Endothelial cell (in vitro differentiated cells): ENCODE data around the gene PLA2G5. TPM values are rescaled to one million over a fixed set of nuclear protein-coding genes. Genes with fewer than 3 reads are reported as not detected.

Experiments used
- DNase-seq: peaks from one replicate; pipeline ENCODE4 v3.0.0; 2021; ENCODE audit warnings: low spot score
- H3K27ac Mint-ChIP-seq: one replicate; pipeline ENCODE4 v1.8.0; 2021; ENCODE audit warnings: mixed read lengths, inconsistent platforms; ENCODE audit not compliant: unreplicated experiment
- H3K27me3 Mint-ChIP-seq: one replicate; pipeline ENCODE4 v1.8.0; 2021; ENCODE audit warnings: mild to moderate bottlenecking, moderate library complexity, mixed read lengths, inconsistent platforms; ENCODE audit not compliant: unreplicated experiment
- H3K36me3 Mint-ChIP-seq: one replicate; pipeline ENCODE4 v1.8.0; 2021; ENCODE audit warnings: mild to moderate bottlenecking, low read depth, mixed read lengths, inconsistent platforms; ENCODE audit not compliant: unreplicated experiment
- H3K4me1 Mint-ChIP-seq: one replicate; pipeline ENCODE4 v1.8.0; 2021; ENCODE audit warnings: mild to moderate bottlenecking, mixed read lengths, inconsistent platforms; ENCODE audit not compliant: unreplicated experiment
- H3K4me3 Mint-ChIP-seq: one replicate; pipeline ENCODE4 v1.8.0; 2021; ENCODE audit warnings: mild to moderate bottlenecking, mixed read lengths, inconsistent platforms; ENCODE audit not compliant: unreplicated experiment
- H3K9me3 Mint-ChIP-seq: one replicate; pipeline ENCODE4 v1.8.0; 2021; ENCODE audit warnings: mixed read lengths, inconsistent platforms; ENCODE audit not compliant: unreplicated experiment
- total RNA-seq: library from RNA; stranded (reverse); fragmentation: NEBNext Ultra II Directional; extraction: Animal tissue kit (Norgen Biotek cat#: 25700); gene quantifications from one replicate; pipeline ENCODE4 v1.2.1, GENCODE V29; 2021; ENCODE audit not compliant: unreplicated experiment
- TF ChIP-seq, protein P1 (sequence below): fragments of 200-600 bp; sonication (generic); IDR thresholded peaks from one replicate; pipeline ENCODE4 v1.5.0; 2021; ENCODE audit warnings: antibody characterized with exemption; ENCODE audit not compliant: unreplicated experiment

PLA2G5 gene
- total RNA-seq, 1 donor from 2014 or later, result 0.77 TPM

GRCh38 chr1:20076223-20076622 is 6.2 kb downstream of the PLA2G5 start:
- H3K27ac Mint-ChIP-seq, result no peak overlapping the region
- no peaks in the 10 kb centered on the region for H3K9me3 Mint-ChIP-seq
- TF ChIP-seq, protein P1, sequence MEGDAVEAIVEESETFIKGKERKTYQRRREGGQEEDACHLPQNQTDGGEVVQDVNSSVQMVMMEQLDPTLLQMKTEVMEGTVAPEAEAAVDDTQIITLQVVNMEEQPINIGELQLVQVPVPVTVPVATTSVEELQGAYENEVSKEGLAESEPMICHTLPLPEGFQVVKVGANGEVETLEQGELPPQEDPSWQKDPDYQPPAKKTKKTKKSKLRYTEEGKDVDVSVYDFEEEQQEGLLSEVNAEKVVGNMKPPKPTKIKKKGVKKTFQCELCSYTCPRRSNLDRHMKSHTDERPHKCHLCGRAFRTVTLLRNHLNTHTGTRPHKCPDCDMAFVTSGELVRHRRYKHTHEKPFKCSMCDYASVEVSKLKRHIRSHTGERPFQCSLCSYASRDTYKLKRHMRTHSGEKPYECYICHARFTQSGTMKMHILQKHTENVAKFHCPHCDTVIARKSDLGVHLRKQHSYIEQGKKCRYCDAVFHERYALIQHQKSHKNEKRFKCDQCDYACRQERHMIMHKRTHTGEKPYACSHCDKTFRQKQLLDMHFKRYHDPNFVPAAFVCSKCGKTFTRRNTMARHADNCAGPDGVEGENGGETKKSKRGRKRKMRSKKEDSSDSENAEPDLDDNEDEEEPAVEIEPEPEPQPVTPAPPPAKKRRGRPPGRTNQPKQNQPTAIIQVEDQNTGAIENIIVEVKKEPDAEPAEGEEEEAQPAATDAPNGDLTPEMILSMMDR, result no peak
- DNase-seq, result no peak
- peaks cover 14% of the 10 kb centered on the region for H3K4me1 Mint-ChIP-seq
- no peak overlapping the region for H3K4me3 Mint-ChIP-seq
- H3K27me3 Mint-ChIP-seq, result peaks cover 9% of the 10 kb centered on the region
- H3K36me3 Mint-ChIP-seq, result no peaks in the 10 kb centered on the region

- peaks cover 18% of the 10 kb centered on the region for H3K4me1 Mint-ChIP-seq
- peaks cover 8% of the 10 kb centered on the region for H3K27me3 Mint-ChIP-seq
- TF ChIP-seq, protein P1, result no peak
- DNase-seq, result no peak
- H3K9me3 Mint-ChIP-seq, result no peaks in the 10 kb centered on the region
- H3K36me3 Mint-ChIP-seq, result no peaks in the 10 kb centered on the region
- no peak overlapping the region for H3K27ac Mint-ChIP-seq
- no peak overlapping the region for H3K4me3 Mint-ChIP-seq
These were observed 6.9 kb downstream of the PLA2G5 start for GRCh38 chr1:20076710-20077461.

DNA sequence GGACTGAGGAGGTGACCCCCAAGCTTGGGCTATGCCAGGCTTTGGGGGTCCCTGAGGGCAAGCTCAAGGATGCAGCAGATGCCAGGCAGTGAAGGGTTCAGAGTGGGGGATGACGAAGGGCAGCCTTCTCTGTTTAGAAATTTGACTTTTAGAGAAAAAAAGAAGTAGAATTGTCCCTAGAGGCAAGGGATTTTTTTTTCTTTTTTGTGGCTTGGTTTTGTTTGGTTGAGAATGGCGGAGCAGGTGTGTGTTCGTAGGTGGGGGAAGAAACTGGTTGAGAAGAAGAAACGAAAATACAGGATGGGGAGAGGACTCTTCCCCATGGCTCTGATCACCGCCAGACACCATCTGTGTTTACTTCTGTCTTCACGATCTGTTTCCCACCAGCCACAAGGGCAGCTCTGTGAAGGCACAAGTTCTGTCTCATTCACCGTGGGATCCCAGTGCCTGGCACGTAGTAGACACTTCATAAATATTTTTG is 8.2 kb downstream of the PLA2G5 start:
- Mint-ChIP-seq H3K9me3 (no peaks in the 10 kb centered on the region), H3K27ac (no peak overlapping the region), H3K36me3 (no peaks in the 10 kb centered on the region), H3K27me3 (peaks cover 7% of the 10 kb centered on the region), H3K4me3 (no peak overlapping the region), H3K4me1 (peaks cover 18% of the 10 kb centered on the region)
- DNase-seq, result no peak
- TF ChIP-seq, protein P1, result no peak

- Mint-ChIP-seq H3K4me3 (no peak overlapping the region), H3K27ac (no peak overlapping the region), H3K27me3 (peaks cover 7% of the 10 kb centered on the region), H3K9me3 (no peaks in the 10 kb centered on the region), H3K36me3 (no peaks in the 10 kb centered on the region), H3K4me1 (peaks cover 18% of the 10 kb centered on the region)
- TF ChIP-seq, protein P1, result no peak
- no peak for DNase-seq
These were observed 8.7 kb downstream of the PLA2G5 start for GRCh38 chr1:20078711-20079110.

DNA sequence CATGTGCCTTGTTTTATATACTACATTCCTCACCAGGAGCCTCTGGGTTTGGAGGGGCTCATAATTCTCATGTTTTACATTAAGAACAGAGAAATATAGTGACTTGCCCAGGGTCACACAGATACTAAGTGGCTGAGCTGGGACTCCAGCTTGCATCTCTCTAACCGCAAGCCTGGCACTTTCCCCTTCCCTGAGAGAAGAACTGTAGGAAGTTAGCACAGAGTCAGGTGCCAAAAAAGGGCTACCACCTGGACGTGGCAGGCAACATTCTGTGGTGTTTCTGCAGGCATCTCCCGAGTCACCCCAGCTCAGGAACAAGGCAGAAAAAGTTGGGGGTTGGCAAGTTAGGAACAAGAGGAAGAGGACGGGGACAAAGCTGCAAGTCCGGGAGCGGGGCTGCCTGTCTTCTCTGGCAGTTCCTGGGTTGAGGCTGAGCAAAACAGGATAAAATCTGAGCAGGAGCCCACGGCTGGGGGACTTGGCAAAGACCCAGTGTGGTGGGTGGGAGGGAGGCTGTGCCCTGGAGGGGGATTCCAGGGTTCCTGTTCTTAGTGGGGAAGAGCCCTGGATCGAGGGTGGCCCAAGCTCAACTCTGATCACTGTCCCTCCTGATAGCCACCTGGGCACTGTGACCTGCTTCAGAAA is 9.8 kb downstream of the PLA2G5 start:
- H3K36me3 Mint-ChIP-seq, result no peaks in the 10 kb centered on the region
- H3K27ac Mint-ChIP-seq, result peak overlapping the region; percentile 8
- peaks cover 5% of the 10 kb centered on the region for H3K27me3 Mint-ChIP-seq
- no peaks in the 10 kb centered on the region for H3K9me3 Mint-ChIP-seq
- TF ChIP-seq, protein P1, result no peak
- no peak for DNase-seq
- peaks cover 18% of the 10 kb centered on the region for H3K4me1 Mint-ChIP-seq
- no peak overlapping the region for H3K4me3 Mint-ChIP-seq
